Parathyroid adenoma (tissue), 2 donors: ENCODE data around the gene SLC39A10.

Experiments
- H2AFZ ChIP-seq: fragments of 300-600 bp; sonication (generic); one replicate; pipeline ENCODE4 v1.7.0; 2017; ENCODE audit warnings: antibody characterized with exemption, mild to moderate bottlenecking
- H3K27ac ChIP-seq: fragments of 300-600 bp; sonication (generic); one replicate; pipeline ENCODE4 v1.7.0; 2017
- H3K27me3 ChIP-seq: fragments of 300-600 bp; sonication (generic); one replicate; pipeline ENCODE4 v1.7.0; 2017; ENCODE audit warnings: low read length; ENCODE audit not compliant: control insufficient read depth, insufficient read depth
- H3K36me3 ChIP-seq: fragments of 300-600 bp; sonication (generic); one replicate; pipeline ENCODE4 v1.7.0; 2017; ENCODE audit warnings: low read length; ENCODE audit not compliant: control insufficient read depth, insufficient read depth
- H3K4me1 ChIP-seq: fragments of 300-600 bp; sonication (generic); one replicate; pipeline ENCODE4 v1.7.0; 2017; ENCODE audit warnings: control low read depth
- H3K4me2 ChIP-seq: fragments of 300-600 bp; sonication (generic); one replicate; pipeline ENCODE4 v1.7.0; 2017; ENCODE audit warnings: low read length
- H3K4me3 ChIP-seq: fragments of 300-600 bp; sonication (generic); one replicate; pipeline ENCODE4 v1.7.0; 2017; ENCODE audit warnings: low read depth, low read length
- H3K79me2 ChIP-seq: fragments of 300-600 bp; sonication (generic); one replicate; pipeline ENCODE4 v1.7.0; 2017; ENCODE audit warnings: control low read depth
- H3K9ac ChIP-seq: fragments of 300-600 bp; sonication (generic); one replicate; pipeline ENCODE4 v1.7.0; 2017; ENCODE audit warnings: mild to moderate bottlenecking
- H3K9me3 ChIP-seq: fragments of 300-600 bp; sonication (generic); one replicate; pipeline ENCODE4 v1.7.0; 2017; ENCODE audit warnings: low read length; ENCODE audit not compliant: control insufficient read depth
- TF ChIP-seq, protein P1 (sequence below): fragments of 300-600 bp; sonication (generic); IDR thresholded peaks from one replicate; pipeline ENCODE4 v1.7.0; 2017; ENCODE audit warnings: antibody characterized with exemption, mild to moderate bottlenecking
- donor health status: primary hyperparathyroidism.

SLC39A10 gene

DNA sequence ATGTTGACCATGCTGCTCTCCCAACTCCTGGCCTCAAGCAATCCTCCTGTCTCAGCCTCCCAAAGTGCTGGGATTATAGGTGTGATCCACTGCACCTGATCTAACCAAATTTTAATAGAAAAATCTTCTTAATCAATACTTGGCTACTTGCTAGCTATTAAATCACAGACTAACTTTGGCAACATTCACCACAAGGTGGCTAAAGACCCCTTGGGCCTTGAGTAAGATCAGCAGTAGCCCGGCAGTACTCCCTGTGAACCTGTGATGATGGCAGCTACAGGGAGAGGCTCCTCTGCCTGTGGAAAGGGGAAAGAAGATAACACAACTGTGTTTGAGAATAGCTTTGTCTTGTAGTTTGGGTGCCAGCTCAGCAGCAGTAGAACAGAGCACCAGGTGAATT lies 102.9 kb downstream of the SLC39A10 start:
- H3K79me2 ChIP-seq, result no peaks in the 10 kb centered on the region
- H3K9ac ChIP-seq, result no peak overlapping the region
- no peak overlapping the region for H2AFZ ChIP-seq
- no peaks in the 10 kb centered on the region for H3K4me1 ChIP-seq
- TF ChIP-seq, protein P1, sequence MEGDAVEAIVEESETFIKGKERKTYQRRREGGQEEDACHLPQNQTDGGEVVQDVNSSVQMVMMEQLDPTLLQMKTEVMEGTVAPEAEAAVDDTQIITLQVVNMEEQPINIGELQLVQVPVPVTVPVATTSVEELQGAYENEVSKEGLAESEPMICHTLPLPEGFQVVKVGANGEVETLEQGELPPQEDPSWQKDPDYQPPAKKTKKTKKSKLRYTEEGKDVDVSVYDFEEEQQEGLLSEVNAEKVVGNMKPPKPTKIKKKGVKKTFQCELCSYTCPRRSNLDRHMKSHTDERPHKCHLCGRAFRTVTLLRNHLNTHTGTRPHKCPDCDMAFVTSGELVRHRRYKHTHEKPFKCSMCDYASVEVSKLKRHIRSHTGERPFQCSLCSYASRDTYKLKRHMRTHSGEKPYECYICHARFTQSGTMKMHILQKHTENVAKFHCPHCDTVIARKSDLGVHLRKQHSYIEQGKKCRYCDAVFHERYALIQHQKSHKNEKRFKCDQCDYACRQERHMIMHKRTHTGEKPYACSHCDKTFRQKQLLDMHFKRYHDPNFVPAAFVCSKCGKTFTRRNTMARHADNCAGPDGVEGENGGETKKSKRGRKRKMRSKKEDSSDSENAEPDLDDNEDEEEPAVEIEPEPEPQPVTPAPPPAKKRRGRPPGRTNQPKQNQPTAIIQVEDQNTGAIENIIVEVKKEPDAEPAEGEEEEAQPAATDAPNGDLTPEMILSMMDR, result no peak
- H3K36me3 ChIP-seq, result no peaks in the 10 kb centered on the region
- no peaks in the 10 kb centered on the region for H3K27me3 ChIP-seq
- H3K4me3 ChIP-seq, result no peak overlapping the region
- no peak overlapping the region for H3K27ac ChIP-seq
- no peak overlapping the region for H3K4me2 ChIP-seq
- peaks cover 1% of the 10 kb centered on the region for H3K9me3 ChIP-seq

GRCh38 chr2:195763866-195764265 lies 106.8 kb downstream of the SLC39A10 start:
- H2AFZ ChIP-seq, result no peak overlapping the region
- H3K79me2 ChIP-seq, result no peaks in the 10 kb centered on the region
- peaks cover 2% of the 10 kb centered on the region for H3K9me3 ChIP-seq
- no peak overlapping the region for H3K4me2 ChIP-seq
- H3K4me3 ChIP-seq, result no peak overlapping the region
- no peaks in the 10 kb centered on the region for H3K4me1 ChIP-seq
- no peak overlapping the region for H3K27ac ChIP-seq
- H3K36me3 ChIP-seq, result no peaks in the 10 kb centered on the region
- H3K27me3 ChIP-seq, result no peaks in the 10 kb centered on the region
- TF ChIP-seq, protein P1, result no peak
- H3K9ac ChIP-seq, result no peak overlapping the region

GRCh38 chr2:195766691-195767090 lies 109.7 kb downstream of the SLC39A10 start:
- Histone ChIP-seq H3K4me1 (no peaks in the 10 kb centered on the region), H2AFZ (no peak overlapping the region), H3K9ac (no peak overlapping the region), H3K27me3 (no peaks in the 10 kb centered on the region), H3K36me3 (no peaks in the 10 kb centered on the region), H3K4me2 (no peak overlapping the region), H3K79me2 (no peaks in the 10 kb centered on the region), H3K27ac (no peak overlapping the region), H3K4me3 (no peak overlapping the region), H3K9me3 (peaks cover 2% of the 10 kb centered on the region)
- TF ChIP-seq, protein P1, result no peak

DNA sequence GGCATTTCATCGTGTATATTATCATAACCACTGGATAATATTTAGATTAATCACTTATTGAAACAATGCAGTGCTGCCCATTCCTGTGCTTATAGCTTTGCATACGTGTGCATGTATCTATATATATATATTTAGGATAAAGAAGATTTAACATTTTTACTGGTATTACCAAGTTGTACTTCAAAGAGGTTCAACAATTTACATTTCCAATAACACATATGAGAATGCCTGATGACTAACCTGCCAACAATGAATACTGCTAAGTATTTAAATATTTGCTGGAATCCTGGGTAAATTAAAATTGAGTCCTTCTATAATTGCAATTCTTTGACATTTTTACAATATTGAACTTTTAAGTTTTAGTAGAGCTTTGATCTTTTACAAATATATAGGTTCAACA lies 111.4 kb downstream of the SLC39A10 start:
- H3K4me2 ChIP-seq, result no peak overlapping the region
- no peaks in the 10 kb centered on the region for H3K79me2 ChIP-seq
- H3K9ac ChIP-seq, result no peak overlapping the region
- no peak overlapping the region for H3K27ac ChIP-seq
- no peaks in the 10 kb centered on the region for H3K36me3 ChIP-seq
- TF ChIP-seq, protein P1, result no peak
- no peaks in the 10 kb centered on the region for H3K27me3 ChIP-seq
- peaks cover 2% of the 10 kb centered on the region for H3K9me3 ChIP-seq
- H2AFZ ChIP-seq, result no peak overlapping the region
- H3K4me3 ChIP-seq, result no peak overlapping the region
- H3K4me1 ChIP-seq, result no peaks in the 10 kb centered on the region

GRCh38 chr2:195769975-195770374 lies 112.9 kb downstream of the SLC39A10 start:
- no peak overlapping the region for H3K9ac ChIP-seq
- H2AFZ ChIP-seq, result no peak overlapping the region
- H3K36me3 ChIP-seq, result no peaks in the 10 kb centered on the region
- no peaks in the 10 kb centered on the region for H3K27me3 ChIP-seq
- no peak overlapping the region for H3K4me2 ChIP-seq
- H3K27ac ChIP-seq, result no peak overlapping the region
- H3K9me3 ChIP-seq, result peaks cover under 1% of the 10 kb centered on the region
- no peaks in the 10 kb centered on the region for H3K79me2 ChIP-seq
- TF ChIP-seq, protein P1, result no peak
- no peaks in the 10 kb centered on the region for H3K4me1 ChIP-seq
- no peak overlapping the region for H3K4me3 ChIP-seq
